HG03558 (cell line): ENCODE results near the gene KCNQ1.

Experiments
- ATAC-seq: cut with Tn5 transposase; IDR thresholded peaks from one replicate; pipeline ENCODE4 v1.9.1; 2021; ENCODE audit warnings: moderate number of reproducible peaks; ENCODE audit not compliant: unreplicated experiment; ENCODE audit errors: extremely low read depth

Gene KCNQ1

GRCh38 chr11:2573240-2574042 is 128.6 kb downstream of the KCNQ1 start:
- ATAC-seq: no peak

DNA sequence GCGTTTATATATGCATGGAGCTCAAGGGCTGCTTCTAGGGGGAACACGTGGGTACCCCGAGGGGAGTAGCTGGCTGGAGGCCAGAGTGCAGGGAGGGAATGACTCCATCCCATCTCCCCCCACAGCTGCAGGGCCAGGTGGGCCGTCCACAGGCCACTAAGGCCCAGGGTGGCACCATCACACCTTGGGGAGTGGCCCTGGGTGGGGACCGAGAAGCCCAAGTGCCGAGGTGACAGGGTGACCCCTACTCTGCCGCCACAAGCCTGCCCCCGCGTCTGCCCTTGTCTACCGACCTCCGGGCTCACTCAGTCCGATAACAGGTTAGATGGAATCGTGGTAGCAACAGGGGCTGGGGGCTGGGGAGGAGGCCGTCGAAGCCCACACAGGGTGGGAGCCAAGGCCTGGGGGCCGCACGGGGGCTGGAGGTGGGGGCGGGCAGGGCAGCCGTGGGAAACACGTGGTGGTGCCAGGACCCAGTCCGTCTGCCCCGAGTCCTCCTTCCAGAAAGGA is 129.3 kb downstream of the KCNQ1 start:
- ATAC-seq: no peak

DNA sequence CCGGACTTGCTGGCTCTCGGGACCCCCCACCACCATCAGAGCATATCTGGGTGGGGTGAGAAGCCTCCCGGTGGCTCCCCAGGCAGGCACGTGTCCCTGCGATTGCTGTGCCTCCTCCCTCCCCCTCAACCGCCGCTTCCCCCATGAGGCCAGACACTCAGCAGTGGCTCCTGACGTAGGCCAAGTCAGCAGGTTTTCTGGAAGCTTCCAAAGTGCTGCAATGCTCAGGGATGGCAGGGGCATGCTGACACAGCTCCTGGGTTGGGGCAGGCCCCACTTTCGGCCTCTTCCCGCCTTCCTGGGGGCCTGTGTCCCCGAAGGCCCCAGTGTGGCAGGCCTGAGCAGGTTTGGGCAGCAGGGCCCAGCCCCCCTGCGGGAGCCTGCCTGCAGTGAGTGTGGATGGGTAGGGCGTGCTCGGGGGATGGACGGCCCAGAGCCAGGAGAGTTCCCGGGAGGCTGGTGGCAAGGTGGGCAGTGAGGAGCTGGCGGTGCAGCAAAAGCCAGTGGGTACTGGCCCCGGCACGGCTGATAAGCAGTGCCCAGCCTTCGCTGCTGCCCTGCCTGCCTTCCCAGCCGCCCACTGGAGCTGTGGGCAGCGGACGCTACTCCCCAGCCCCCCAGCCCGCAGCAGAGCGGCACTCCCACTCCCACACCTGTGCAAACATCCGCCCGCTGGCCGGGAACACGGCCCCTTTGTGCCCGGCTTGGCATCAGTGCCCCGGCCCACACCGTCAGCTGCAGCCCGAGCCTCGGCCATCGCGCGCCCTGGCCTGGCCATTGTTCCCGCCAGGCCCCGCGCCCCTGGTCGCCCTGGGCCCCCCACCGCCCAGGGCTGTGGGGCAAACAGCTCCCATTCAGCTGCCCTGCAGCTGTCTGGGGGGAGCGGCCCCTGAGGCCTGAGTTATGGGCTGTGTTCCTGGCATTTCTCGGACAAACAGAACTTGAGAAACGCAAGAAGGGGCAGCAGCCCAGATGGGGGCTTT is 130.0 kb downstream of the KCNQ1 start:
- ATAC-seq: no peak

- no peak for ATAC-seq
These were observed 130.8 kb downstream of the KCNQ1 start for GRCh38 chr11:2575591-2576051.

DNA sequence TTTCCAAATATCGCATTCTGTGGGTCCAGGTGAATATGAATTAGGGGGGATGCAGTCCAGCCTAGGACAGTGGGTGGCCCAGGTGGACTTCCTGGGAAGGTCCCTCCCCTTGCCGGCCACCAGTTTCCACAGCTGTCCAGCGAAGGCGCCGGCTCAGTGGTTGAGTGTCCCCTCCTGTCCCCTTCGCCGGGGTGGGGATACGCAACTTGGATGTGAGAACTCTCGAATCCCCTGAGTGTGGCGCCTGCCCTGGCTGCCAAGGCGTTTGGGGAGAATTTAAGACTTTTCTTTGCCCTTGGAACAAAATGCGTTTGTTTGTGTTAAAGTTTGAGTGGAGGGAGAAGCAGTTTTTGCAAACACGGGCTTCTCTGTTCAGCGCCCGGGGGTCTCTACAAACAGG is 131.3 kb downstream of the KCNQ1 start:
- ATAC-seq: no peak

GRCh38 chr11:2576549-2576948 is 131.7 kb downstream of the KCNQ1 start:
- no peak for ATAC-seq

GRCh38 chr11:2577031-2577990 is 132.5 kb downstream of the KCNQ1 start:
- ATAC-seq: no peak

DNA sequence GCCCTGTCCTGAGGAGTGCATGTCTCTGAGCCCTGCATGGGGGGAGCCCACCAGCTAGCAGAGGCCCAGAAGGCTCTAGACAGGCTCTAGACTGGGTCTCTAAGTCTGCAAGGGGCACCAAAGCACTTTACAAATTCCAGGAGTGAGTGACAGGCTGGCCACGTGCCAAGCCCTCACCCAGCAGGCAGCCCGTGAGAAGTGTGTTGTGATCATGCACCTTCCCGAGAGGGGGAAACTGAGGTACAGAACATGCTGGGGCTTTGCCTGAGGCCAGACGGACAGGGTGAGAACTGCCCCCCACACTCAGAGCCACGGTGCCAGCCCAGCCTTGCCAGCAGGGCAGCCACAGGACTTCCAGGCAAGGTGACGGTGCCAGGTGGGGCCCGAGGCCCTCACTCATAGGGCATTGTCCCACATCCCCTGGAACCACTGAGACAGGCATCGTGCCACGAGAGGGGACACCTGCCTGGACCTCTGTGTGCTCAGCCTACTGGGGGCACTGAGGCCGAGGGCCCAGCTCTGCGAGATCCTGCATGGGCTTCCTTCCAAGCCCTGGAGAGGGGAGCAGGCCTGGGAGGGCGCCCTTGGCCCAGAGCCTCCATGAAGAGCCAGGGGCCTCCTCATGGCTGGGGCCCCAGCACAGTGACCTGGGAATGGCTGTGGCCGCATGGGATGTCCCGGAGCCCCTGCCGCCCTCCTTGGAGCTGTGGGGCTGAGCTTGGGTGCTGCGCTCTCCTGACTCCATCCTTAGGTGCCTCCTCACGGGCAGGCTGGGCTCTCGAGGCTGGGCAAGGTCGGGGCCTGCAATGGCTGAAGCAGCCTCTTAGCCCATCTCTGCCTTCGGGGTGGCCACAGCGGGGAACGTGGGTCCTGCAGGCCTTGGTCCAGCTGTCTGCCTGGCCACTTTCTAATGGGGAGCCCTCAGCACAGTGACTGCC is 133.5 kb downstream of the KCNQ1 start:
- no peak for ATAC-seq

DNA sequence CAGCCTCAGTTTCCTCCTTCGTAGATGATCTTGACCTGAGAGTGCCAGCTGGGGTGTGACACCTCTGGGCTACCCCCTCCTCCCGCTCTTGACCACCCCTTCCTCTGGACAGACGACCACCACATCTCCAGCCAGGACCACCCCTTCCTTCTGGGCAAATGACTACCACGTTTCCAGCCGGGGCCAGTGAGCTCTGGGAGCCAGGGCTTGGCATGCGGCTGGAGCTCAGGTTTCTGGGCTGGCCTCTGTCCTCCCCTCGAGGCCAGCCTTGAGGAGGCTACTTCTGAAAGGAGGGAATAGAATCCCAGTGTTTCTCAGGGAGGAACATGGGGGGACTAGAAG is 134.1 kb downstream of the KCNQ1 start:
- no peak for ATAC-seq

- ATAC-seq: no peak
These were observed 134.7 kb downstream of the KCNQ1 start for GRCh38 chr11:2579315-2580060.

DNA sequence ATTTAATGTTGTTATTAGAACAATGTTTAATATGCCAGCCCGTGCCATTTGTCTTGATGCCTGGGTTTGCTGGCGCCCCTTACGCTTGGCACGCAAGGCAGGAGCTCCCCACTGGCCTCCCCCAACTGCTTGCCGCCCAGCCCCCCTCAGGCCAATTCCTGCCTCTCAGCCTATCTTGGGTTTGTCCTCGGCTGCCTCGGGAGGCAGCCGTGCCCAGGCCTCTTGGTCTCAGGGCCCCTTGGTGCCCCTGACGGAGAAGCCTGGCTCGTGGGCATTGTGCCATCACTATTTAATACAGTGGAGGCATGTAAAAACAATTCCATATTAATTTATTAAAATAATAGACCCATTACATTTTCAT is 135.2 kb downstream of the KCNQ1 start:
- no peak for ATAC-seq

DNA sequence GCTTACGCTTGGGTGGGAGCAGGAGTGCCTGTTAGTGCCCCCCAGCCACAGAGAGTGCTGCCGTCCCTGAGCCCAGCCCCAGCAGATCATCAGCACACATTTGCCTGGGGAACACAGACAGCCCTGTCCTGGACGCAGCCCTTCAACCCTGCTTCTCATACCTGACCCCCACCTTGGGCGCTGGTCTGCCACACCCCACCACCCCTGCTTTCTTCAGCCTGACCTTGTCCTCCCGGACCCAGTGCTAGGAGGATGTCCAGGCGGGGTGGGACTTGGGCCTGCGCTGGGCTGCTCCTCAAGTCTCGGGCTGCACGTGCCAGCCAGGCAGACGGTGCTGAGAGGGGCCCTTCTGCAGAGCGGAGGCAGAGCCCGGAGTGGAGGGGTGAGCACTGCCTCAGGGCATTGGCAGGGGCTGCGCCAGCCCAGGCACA is 135.8 kb downstream of the KCNQ1 start:
- ATAC-seq: no peak

DNA sequence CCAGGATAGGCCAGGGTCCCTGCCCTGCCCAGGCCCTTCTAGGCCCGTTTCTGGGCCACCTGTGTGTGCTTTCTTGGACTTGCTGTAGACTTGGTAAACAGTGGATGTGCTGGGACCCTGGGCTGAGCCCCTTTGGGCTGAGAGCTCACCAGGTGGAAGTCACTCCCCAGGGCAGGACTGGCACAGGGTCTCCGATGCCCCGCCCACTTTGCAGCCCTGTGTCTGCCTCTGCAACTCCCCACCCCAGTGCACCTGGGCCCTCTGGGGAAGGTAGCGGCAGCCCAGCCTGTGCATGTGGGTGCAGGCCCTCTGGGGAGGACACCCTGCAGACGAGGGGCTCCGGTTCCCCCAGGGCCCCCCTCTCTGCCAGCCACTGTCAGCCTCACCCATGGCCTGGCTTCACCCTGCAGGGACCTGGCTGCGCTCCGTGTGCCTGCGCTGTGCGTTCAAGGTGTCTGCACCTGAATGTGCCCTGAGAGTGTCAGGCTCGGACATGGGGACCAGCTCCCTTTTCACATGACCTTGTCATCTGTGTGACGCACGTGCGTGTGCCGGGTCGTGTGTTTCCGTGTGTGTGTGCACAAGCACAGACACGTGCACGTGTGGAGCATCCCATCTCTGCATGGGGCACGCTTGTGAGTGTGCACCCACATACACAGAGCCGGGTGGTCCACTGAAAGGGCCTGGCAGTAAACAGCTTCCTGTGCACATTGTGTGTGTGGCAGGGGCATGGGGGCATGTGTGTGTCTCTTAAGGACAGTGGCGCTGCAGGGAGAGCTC is 136.5 kb downstream of the KCNQ1 start:
- ATAC-seq: no peak

- ATAC-seq: no peak
These were observed 137.1 kb downstream of the KCNQ1 start for GRCh38 chr11:2581931-2582350.

DNA sequence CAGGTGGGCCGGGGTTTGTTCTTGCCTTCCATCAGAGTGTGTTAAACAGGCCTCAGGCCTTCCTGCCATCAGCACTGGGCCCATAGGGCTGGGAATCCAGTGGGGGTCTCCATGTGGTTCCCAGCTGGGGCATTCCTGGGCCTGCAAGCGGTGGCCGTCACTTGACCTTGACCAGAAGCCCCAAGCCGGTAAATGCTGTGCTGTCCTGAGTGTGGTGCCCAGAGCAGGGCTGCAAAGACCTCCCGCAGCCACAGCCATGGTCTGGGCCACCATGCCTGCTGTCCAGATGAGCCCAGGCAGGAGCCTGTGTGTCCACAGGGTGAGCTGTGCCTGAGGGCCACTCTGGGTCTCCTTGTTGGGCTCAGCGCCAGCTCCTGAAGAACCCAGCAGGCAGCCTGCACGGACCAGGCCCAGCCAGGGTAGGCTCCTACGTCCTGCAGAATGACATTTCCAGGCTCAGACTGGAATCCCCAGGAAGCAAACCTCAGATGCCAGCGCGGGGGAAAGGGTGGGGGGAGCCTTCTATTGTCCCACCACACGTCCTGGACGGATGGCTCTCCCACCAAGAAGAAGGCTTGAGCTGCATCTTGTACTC is 137.6 kb downstream of the KCNQ1 start:
- ATAC-seq: no peak

DNA sequence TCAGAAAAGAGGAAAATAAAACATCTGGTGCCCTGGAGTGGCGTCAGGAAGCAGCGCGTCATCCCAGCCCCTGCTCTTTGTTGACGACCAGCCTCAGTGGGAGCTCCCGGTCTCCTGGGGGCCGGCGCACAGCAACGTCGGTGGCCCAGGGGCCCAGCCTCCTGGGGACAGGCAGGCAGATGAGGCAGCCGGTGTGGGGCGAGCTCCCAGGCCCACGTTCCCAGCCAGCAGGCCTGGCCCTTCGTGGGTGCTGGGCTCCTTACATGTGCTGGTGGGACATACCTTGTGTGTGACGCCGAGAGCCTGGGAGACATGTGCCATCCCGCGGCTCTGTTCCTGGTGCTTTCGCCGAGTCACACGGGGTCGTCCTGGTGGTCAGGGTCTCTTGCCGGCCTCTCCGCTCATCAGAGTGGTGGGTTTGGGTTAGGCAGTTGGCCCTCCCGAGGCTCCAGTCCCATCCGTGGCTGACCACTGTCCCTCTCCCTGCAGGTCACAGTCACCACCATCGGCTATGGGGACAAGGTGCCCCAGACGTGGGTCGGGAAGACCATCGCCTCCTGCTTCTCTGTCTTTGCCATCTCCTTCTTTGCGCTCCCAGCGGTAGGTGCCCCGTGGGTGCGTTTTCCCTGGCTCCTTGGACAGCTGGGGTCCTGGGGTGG is 138.3 kb downstream of the KCNQ1 start:
- ATAC-seq: no peak

GRCh38 chr11:2583605-2583958 is 138.8 kb downstream of the KCNQ1 start:
- no peak for ATAC-seq
